HEK293T (cell line): ENCODE measurements around the gene PDGFRB.

ENCODE experiments used
- CTCF ChIA-PET: fragments of 350-600 bp; formaldehyde crosslinking; extraction: SDS; loops from one replicate; lab custom pipeline; 2021; ENCODE audit warnings: antibody characterized with exemption, inconsistent platforms; lab: Yijun Ruan, JAX
- POLR2A ChIA-PET: fragments of 350-600 bp; formaldehyde crosslinking; extraction: SDS; loops from one replicate; lab custom pipeline; 2020; ENCODE audit warnings: antibody characterized with exemption, inconsistent platforms; lab: Yijun Ruan, JAX
- DNase-seq: peaks from one replicate; pipeline ENCODE4 v3.0.0; 2012; ENCODE audit warnings: mixed read lengths; ENCODE audit errors: extremely low spot score
- ARNT ChIP-seq: fragments of 450-650 bp; IDR thresholded peaks from 2 replicates; pipeline ENCODE4 v1.6.1; 2017; ENCODE audit warnings: mild to moderate bottlenecking
- BHLHE40 ChIP-seq: fragments of 450-650 bp; IDR thresholded peaks from 2 replicates; pipeline ENCODE4 v1.6.1; 2016; ENCODE audit warnings: mild to moderate bottlenecking, moderate library complexity, borderline replicate concordance
- CTBP1 ChIP-seq: fragments of 450-650 bp; IDR thresholded peaks from 2 replicates; pipeline ENCODE4 v1.6.1; 2016; ENCODE audit warnings: borderline replicate concordance
- ELF4 ChIP-seq: fragments of 450-650 bp; IDR thresholded peaks from 2 replicates; pipeline ENCODE4 v1.6.1; 2017; ENCODE audit warnings: antibody characterized with exemption
- FOXA1 ChIP-seq: fragments of 450-650 bp; IDR thresholded peaks from 2 replicates; pipeline ENCODE4 v1.6.1; 2016; ENCODE audit warnings: mild to moderate bottlenecking
- FOXK2 ChIP-seq: fragments of 450-650 bp; IDR thresholded peaks from 2 replicates; pipeline ENCODE4 v1.6.1; 2016; ENCODE audit warnings: mild to moderate bottlenecking
- FOXM1 ChIP-seq: fragments of 450-650 bp; IDR thresholded peaks from 2 replicates; pipeline ENCODE4 v1.6.1; 2017; ENCODE audit warnings: mild to moderate bottlenecking, borderline replicate concordance
- HDGF ChIP-seq: fragments of 450-650 bp; IDR thresholded peaks from 2 replicates; pipeline ENCODE4 v1.6.1; 2017; ENCODE audit warnings: antibody characterized with exemption, borderline replicate concordance
- L3MBTL2 ChIP-seq: fragments of 450-650 bp; conservative IDR thresholded peaks from 2 replicates; pipeline ENCODE4 v1.6.1; 2016; ENCODE audit warnings: mild to moderate bottlenecking
- LEF1 ChIP-seq: fragments of 450-650 bp; IDR thresholded peaks from 2 replicates; pipeline ENCODE4 v1.6.1; 2017; ENCODE audit warnings: mild to moderate bottlenecking, borderline replicate concordance
- NFRKB ChIP-seq: fragments of 450-650 bp; IDR thresholded peaks from 2 replicates; pipeline ENCODE4 v1.6.1; 2016; ENCODE audit warnings: mild to moderate bottlenecking, moderate library complexity
- SP1 ChIP-seq: fragments of 450-650 bp; IDR thresholded peaks from 2 replicates; pipeline ENCODE4 v1.6.1; 2017
- SUZ12 ChIP-seq: fragments of 450-650 bp; IDR thresholded peaks from 2 replicates; pipeline ENCODE4 v1.6.1; 2016; ENCODE audit warnings: mild to moderate bottlenecking
- TARDBP ChIP-seq: fragments of 450-650 bp; IDR thresholded peaks from 2 replicates; pipeline ENCODE4 v1.6.1; 2016
- ZNF384 ChIP-seq: fragments of 450-650 bp; IDR thresholded peaks from 2 replicates; pipeline ENCODE4 v1.6.1; 2016
- TF ChIP-seq, protein P1 (sequence below): fragments of 450-650 bp; IDR thresholded peaks from 2 replicates; pipeline ENCODE4 v1.6.1; 2016

PDGFRB gene

DNA sequence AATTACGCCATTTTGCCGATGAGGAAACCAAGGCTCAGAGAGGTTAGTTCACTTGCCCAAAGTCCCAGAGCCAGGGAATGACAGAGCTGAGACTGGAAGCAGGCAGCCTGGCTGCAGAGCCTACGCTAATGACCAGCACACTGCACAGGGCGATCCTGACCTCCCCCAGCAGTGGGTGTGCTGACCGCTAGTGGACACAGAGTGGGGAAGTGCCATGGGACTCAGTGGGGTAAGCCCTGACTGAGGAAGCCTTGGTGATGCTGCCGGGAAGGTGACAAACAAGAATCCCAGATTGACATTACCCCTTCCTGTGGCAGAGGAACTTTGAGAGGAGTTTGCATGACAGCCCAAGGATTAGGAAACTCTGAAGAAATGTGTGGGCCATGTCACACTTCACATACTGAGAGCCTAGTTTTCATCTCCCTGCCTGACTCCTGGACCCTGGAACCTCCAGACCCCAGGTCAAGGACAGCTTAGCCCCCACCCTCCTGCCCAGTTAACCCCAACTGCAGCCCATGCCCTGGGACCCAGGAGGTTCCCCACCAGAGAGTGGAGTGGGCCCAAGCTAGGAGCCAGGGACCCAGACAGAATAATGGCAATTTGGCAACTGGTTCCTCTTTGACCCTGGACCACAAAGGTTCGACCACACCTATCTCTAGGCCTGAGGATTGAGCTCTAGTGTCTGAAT, 49.6 kb downstream of the PDGFRB start:
- no peak for DNase-seq
- ChIA-PET CTCF (no interaction called here), POLR2A (no interaction called here)
- TF ChIP-seq ARNT (no peak), HDGF (no peak), L3MBTL2 (no peak), SUZ12 (no peak), FOXA1 (no peak), SP1 (no peak), BHLHE40 (no peak), FOXM1 (no peak), NFRKB (no peak), ZNF384 (no peak), FOXK2 (no peak), CTBP1 (no peak), TARDBP (no peak), LEF1 (no peak), ELF4 (no peak)
- TF ChIP-seq, protein P1, sequence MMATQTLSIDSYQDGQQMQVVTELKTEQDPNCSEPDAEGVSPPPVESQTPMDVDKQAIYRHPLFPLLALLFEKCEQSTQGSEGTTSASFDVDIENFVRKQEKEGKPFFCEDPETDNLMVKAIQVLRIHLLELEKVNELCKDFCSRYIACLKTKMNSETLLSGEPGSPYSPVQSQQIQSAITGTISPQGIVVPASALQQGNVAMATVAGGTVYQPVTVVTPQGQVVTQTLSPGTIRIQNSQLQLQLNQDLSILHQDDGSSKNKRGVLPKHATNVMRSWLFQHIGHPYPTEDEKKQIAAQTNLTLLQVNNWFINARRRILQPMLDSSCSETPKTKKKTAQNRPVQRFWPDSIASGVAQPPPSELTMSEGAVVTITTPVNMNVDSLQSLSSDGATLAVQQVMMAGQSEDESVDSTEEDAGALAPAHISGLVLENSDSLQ, result no peak

DNA sequence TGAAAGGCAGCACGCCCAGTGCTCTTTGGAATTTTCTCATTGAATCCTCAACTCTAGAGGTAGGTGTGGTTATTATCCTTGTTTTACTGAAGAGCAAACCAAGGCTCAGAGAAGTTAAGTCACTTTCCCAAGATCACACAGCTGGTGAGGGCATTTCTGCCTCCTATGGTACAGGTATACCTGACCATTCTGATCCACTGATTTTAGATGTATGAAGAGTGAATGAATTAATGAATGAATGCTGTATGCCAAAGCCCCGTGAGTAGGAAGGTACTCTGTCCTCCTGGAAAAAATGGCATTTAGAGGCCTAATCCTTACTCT, 51.1 kb downstream of the PDGFRB start:
- no peak for DNase-seq
- ChIA-PET POLR2A (no interaction called here), CTCF (no interaction called here)
- TF ChIP-seq FOXM1 (no peak), ZNF384 (no peak), NFRKB (no peak)

DNA sequence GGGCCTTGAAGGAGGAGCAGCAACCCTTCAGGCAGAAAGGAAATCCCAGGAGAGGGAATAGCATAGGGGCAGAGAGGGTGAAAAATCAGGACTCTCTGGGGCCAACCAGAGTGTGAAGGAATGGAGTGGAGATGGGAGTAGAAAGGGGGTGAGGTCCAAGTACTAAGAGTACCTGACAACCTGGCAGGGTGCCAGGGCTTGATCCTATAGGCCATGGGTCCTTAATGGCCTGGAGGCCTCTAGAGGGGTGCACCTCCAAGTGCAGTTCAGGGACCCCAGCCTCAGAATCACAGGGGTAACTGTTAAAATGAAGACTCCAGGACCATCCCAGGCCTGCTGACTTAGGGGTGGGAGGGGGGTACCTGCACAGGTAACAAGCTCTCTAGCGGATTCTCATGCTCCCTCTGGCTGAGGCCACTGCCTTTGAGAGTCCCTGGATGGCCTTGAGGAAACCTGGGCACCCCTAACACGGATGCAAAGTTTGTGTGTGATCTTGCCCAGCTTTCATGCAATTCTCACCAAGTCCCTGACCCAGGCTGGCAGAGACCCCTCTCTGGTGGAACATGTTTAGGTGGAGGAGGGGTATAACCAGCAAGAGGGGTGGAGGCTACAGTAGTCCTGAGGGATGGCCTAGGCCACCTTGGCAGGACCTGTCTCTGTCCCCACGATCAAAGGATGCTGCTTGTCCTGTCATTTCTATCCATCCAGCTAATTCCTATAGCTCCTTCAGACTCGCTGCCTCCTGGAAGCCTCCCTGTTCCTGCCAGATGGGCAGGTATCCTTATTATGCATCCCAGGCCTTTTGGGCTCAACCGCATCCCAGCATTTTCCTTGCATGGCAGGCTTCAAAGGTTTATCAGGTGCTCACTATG, 51.7 kb downstream of the PDGFRB start:
- CTCF ChIA-PET, result interaction anchor here (1.1 kb wide), 1 partner anchor 35 kb away, joined by 7 read pairs; no protein-coding TSS in a partner anchor
- TF ChIP-seq FOXM1, result no peak
- TF ChIP-seq, protein P1, result no peak
- no peak for TF ChIP-seq ZNF384
- no peak for TF ChIP-seq SP1
- TF ChIP-seq CTBP1, result no peak
- TF ChIP-seq FOXA1, result no peak
- no peak for TF ChIP-seq FOXK2
- TF ChIP-seq SUZ12, result no peak
- no peak for TF ChIP-seq ELF4
- no peak for TF ChIP-seq TARDBP
- TF ChIP-seq LEF1, result no peak
- no peak for TF ChIP-seq BHLHE40
- TF ChIP-seq ARNT, result no peak
- TF ChIP-seq L3MBTL2, result no peak
- TF ChIP-seq NFRKB, result no peak
- TF ChIP-seq HDGF, result no peak
- POLR2A ChIA-PET, result no interaction called here
- DNase-seq, result no peak

DNA sequence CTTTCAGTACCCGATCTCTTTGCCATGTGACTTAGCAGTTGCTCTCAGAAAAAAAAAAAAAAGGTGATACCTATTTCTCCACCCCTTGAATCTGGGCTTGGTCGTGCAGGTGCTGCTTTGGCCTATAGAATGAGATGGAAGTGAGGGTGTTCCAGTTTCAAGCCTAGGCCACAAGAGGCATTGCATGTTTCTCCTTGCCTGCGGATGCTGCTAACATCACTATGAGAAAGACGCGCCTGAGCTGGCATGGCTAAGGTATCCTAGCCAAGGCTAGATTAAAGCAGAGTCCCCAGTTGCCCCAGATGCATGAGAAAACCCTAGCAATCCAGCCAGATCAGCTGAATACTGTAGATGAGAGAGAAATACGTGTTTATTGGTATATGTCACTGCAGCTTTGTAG, 54.6 kb downstream of the PDGFRB start:
- TF ChIP-seq L3MBTL2 (no peak), HDGF (no peak), BHLHE40 (no peak), NFRKB (no peak), SUZ12 (no peak), LEF1 (no peak), FOXA1 (no peak), ELF4 (no peak), FOXK2 (no peak), CTBP1 (no peak), ZNF384 (no peak)
- TF ChIP-seq, protein P1, result no peak
- ChIA-PET CTCF (interaction anchor here (0.6 kb wide), 1 partner anchor 1607 kb away, joined by 3 read pairs; no protein-coding TSS in a partner anchor), POLR2A (no interaction called here)
- no peak for DNase-seq

DNA sequence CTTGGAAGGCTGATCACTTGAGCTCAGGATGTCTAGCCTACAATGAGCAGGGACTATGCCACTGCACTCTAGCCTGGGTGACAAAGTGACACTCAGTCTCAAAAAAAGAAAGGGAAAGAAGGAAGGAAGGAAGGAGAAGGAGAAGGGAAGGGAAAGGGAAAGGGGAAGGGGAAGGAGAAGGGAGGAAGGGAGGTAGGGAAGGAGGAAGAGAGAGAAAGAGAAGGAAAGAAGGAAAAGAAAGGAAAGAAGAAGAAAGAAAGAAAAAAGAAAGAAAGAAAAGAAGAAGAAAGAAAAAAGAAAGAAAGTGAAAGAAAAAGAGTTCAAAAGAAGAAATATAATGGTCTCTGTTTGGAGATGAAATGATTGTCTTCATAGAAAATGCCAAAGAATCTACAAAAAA, 58.5 kb downstream of the PDGFRB start:
- ChIA-PET POLR2A (no interaction called here), CTCF (no interaction called here)
- DNase-seq, result no peak
- TF ChIP-seq L3MBTL2 (no peak), ELF4 (no peak), SP1 (no peak), BHLHE40 (no peak), ZNF384 (no peak), FOXA1 (no peak)
- TF ChIP-seq, protein P1, result no peak
